ENCODE measurements around the gene IFIT2.
"Not testable (repeated sequence)": the region's sequence is repeated elsewhere in the genome, so short reads cannot be mapped to it uniquely, and the experiment has no call there.

IFIT2 gene

DNA sequence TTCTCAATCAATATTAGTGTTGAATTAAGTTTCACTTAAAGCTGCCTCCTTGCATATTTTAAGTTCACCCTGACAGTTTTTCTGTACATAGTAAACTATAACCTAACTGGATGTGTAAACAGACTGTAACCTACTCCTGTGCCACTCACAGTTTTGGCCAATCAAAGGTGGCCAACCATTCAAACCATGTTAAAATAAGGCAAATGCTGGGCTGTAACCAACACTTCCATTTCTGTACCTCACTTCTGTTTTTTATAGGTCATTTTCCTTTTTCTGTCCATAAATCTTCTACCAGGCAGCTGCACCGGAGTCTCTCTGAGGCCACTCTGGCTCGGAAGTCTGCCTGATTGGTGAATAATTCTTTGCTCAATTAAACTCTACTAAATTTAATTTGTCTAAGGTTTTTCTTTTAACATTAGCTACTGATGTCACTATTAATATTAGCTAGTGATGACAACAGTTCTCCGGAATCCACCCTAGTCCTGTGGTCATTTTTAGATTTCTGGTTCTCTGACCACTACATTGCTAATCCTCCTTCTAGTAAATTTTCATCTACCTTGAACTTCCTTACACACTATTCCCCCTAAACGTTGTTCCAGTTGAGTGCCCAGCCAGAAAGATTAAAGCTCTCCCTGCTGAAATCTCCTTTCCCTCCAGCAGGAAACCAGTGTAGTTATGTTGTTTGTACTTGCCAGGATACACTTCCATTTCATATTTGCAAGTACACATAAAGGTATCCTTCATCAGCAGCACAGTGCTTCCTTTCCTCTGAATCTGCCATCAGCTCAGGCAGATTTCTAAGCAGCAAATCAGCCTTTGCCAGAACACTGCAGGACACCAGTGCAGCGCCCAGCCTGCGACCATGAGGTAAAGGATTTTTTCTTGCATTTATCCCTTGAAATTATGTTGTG, 18.6 kb upstream of the IFIT2 start:
- no peak overlapping the region for H3K27ac ChIP-seq (ENCODE audit: low read length)
- H3K4me1 ChIP-seq (ENCODE audit: low read length) = no peaks in the 10 kb centered on the region
- no peak overlapping the region for H2AFZ ChIP-seq (ENCODE audit: low read length)

DNA sequence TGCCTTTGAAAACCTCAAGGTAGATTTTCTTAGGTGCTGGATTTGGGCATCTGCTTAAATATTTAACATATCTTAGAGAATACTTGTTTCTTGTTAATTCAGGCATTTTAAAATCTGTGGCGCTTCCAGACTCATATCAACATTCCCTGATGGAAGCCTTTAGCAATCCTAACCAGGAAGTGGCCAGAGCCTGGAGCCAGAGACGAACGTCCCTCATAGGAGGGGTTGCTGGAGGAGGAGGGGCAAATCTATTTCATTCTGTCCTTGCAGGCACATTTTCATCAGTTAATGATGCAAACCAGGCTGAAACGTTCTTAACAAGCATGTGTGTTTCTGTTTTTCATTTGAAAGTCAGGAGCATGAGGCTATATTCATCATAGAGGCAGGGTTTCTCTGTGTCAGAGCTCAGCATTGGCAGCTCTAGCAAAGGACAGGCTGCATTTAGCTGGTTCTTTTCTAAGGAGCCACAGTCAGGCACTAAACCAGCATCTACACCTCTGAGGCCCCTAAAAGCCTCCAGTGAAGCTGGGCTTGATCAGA, 17.8 kb upstream of the IFIT2 start:
- H2AFZ ChIP-seq (ENCODE audit: low read length) = no peak overlapping the region
- no peaks in the 10 kb centered on the region for H3K9me3 ChIP-seq (replicated peaks; ENCODE audit: insufficient read depth, low read length)
- no peaks in the 10 kb centered on the region for H3K27me3 ChIP-seq (replicated peaks; ENCODE audit: insufficient read depth, low read length)
- no peak overlapping the region for H3K4me2 ChIP-seq (ENCODE audit: low read depth, low read length)
- H3K36me3 ChIP-seq (replicated peaks; ENCODE audit: insufficient read depth, low read length) = no peaks in the 10 kb centered on the region
- H3K9me2 ChIP-seq (replicated peaks; ENCODE audit: insufficient read depth, low read length) = no peaks in the 10 kb centered on the region
- no peak overlapping the region for H3K4me3 ChIP-seq (ENCODE audit: low read length)
- H3F3A ChIP-seq (ENCODE audit: insufficient read depth, low read length) = no peaks in the 10 kb centered on the region
- no peak overlapping the region for H3K27ac ChIP-seq (ENCODE audit: low read length)
- H3K9ac ChIP-seq (ENCODE audit: low read length) = no peak overlapping the region
- no peak for DNase-seq
- TF ChIP-seq EZH2phosphoT487 (IDR thresholded peaks at IDR 0.05; ENCODE audit: low read length) = no peak
- TF ChIP-seq, protein P1, sequence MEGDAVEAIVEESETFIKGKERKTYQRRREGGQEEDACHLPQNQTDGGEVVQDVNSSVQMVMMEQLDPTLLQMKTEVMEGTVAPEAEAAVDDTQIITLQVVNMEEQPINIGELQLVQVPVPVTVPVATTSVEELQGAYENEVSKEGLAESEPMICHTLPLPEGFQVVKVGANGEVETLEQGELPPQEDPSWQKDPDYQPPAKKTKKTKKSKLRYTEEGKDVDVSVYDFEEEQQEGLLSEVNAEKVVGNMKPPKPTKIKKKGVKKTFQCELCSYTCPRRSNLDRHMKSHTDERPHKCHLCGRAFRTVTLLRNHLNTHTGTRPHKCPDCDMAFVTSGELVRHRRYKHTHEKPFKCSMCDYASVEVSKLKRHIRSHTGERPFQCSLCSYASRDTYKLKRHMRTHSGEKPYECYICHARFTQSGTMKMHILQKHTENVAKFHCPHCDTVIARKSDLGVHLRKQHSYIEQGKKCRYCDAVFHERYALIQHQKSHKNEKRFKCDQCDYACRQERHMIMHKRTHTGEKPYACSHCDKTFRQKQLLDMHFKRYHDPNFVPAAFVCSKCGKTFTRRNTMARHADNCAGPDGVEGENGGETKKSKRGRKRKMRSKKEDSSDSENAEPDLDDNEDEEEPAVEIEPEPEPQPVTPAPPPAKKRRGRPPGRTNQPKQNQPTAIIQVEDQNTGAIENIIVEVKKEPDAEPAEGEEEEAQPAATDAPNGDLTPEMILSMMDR (IDR thresholded peaks at IDR 0.05; ENCODE audit: low read length) = no peak
- no peak for TF ChIP-seq EZH2 (optimal IDR thresholded peaks at IDR 0.05; ENCODE audit: low read depth, low read length)
- no peaks in the 10 kb centered on the region for H4K20me1 ChIP-seq (ENCODE audit: insufficient read depth, low read length)
- H3K4me1 ChIP-seq (ENCODE audit: low read length) = no peaks in the 10 kb centered on the region
- H3K79me2 ChIP-seq (ENCODE audit: low read length) = no peaks in the 10 kb centered on the region

More for the DNA sequence above, 18.6 kb upstream of the IFIT2 start:
- no peak overlapping the region for H3K4me2 ChIP-seq (ENCODE audit: low read depth, low read length)
- no peaks in the 10 kb centered on the region for H3K9me3 ChIP-seq (replicated peaks; ENCODE audit: insufficient read depth, low read length)
- no peaks in the 10 kb centered on the region for H3K9me2 ChIP-seq (replicated peaks; ENCODE audit: insufficient read depth, low read length)
- no peak for DNase-seq
- no peaks in the 10 kb centered on the region for H3K79me2 ChIP-seq (ENCODE audit: low read length)
- H3K36me3 ChIP-seq (replicated peaks; ENCODE audit: insufficient read depth, low read length) = no peaks in the 10 kb centered on the region
- H3K9ac ChIP-seq (ENCODE audit: low read length) = no peak overlapping the region
- no peaks in the 10 kb centered on the region for H3K27me3 ChIP-seq (replicated peaks; ENCODE audit: insufficient read depth, low read length)
- TF ChIP-seq, protein P1 (IDR thresholded peaks at IDR 0.05; ENCODE audit: low read length) = no peak
- no peaks in the 10 kb centered on the region for H4K20me1 ChIP-seq (ENCODE audit: insufficient read depth, low read length)
- H3F3A ChIP-seq (ENCODE audit: insufficient read depth, low read length) = no peaks in the 10 kb centered on the region
- no peak overlapping the region for H3K4me3 ChIP-seq (ENCODE audit: low read length)

DNA sequence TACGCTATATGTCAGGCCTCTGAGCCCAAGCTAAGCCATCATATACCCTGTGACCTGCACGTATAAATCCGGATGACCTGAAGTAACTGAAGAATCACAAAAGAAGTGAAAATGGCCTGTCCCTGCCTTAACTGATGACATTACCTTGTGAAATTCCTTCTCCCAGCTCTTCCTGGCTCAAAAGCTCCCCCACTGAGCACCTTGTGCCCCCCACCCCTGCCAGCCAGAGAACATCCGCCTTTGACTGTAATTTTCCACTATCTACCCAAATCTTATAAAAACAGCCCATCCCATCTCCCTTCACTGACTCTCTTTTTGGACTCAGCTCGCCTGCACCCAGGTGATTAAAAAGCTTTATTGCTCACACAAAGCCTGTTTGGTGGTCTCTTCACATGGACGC, 17.1 kb upstream of the IFIT2 start:
- H2AFZ ChIP-seq (ENCODE audit: low read length); H3K27ac ChIP-seq (ENCODE audit: low read length); H3K9ac ChIP-seq (ENCODE audit: low read length); H3K4me2 ChIP-seq (ENCODE audit: low read depth, low read length); H3K36me3 ChIP-seq (replicated peaks; ENCODE audit: insufficient read depth, low read length); H4K20me1 ChIP-seq (ENCODE audit: insufficient read depth, low read length); H3K4me1 ChIP-seq (ENCODE audit: low read length); H3K79me2 ChIP-seq (ENCODE audit: low read length); H3K27me3 ChIP-seq (replicated peaks; ENCODE audit: insufficient read depth, low read length); DNase-seq; H3F3A ChIP-seq (ENCODE audit: insufficient read depth, low read length); H3K9me3 ChIP-seq (replicated peaks; ENCODE audit: insufficient read depth, low read length); H3K4me3 ChIP-seq (ENCODE audit: low read length); H3K9me2 ChIP-seq (replicated peaks; ENCODE audit: insufficient read depth, low read length): not testable (repeated sequence)

DNA sequence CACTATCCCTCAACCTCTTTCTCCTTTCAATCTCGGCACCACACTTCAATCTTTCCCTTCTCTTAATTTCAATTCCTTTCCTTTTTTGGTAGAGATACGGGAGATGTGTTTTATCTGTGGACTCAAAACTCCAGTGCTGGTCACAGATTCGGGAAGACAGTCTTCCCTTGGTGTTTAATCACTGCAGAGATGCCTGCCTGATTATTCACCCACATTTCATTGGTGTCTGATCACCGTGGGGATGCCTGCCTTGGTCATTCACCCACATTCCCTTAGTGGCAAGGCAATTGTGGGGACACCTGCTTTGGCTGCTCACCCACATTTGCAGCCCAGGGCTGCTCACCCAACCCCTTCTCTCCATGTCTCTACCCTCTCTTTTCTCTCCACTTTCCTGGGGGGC, 16.5 kb upstream of the IFIT2 start:
- H3K4me3 ChIP-seq (ENCODE audit: low read length); H3K36me3 ChIP-seq (replicated peaks; ENCODE audit: insufficient read depth, low read length); H4K20me1 ChIP-seq (ENCODE audit: insufficient read depth, low read length); H3F3A ChIP-seq (ENCODE audit: insufficient read depth, low read length); H3K4me2 ChIP-seq (ENCODE audit: low read depth, low read length); H3K27me3 ChIP-seq (replicated peaks; ENCODE audit: insufficient read depth, low read length); H3K9me3 ChIP-seq (replicated peaks; ENCODE audit: insufficient read depth, low read length); H3K27ac ChIP-seq (ENCODE audit: low read length); H3K79me2 ChIP-seq (ENCODE audit: low read length); H3K9me2 ChIP-seq (replicated peaks; ENCODE audit: insufficient read depth, low read length); H2AFZ ChIP-seq (ENCODE audit: low read length); H3K4me1 ChIP-seq (ENCODE audit: low read length); H3K9ac ChIP-seq (ENCODE audit: low read length); DNase-seq: not testable (repeated sequence)
